Neural crest cell (in vitro differentiated cells): ENCODE measurements around the gene PACS2. TPM values are rescaled to one million over a fixed set of nuclear protein-coding genes. Genes with fewer than 3 reads are reported as not detected.
"Not testable (repeated sequence)": the region's sequence is repeated elsewhere in the genome, so short reads cannot be mapped to it uniquely, and the experiment has no call there.

Source experiments
- DNase-seq: peaks from one replicate; pipeline ENCODE4 v3.0.0; 2021; ENCODE audit warnings: low read depth, mixed read lengths, low spot score
- H3K27ac Mint-ChIP-seq: one replicate; pipeline ENCODE4 v1.8.0; 2021; ENCODE audit warnings: mild to moderate bottlenecking, mixed read lengths; ENCODE audit not compliant: unreplicated experiment
- H3K27me3 Mint-ChIP-seq: 2 replicates; pipeline ENCODE4 v1.8.0; 2021; ENCODE audit warnings: low read depth, mild to moderate bottlenecking, mixed read lengths
- H3K36me3 Mint-ChIP-seq: 2 replicates; pipeline ENCODE4 v1.8.0; 2021; ENCODE audit warnings: low read depth, mild to moderate bottlenecking, mixed read lengths
- H3K4me1 Mint-ChIP-seq: 2 replicates; pipeline ENCODE4 v1.8.0; 2021; ENCODE audit warnings: mixed read lengths
- H3K4me3 Mint-ChIP-seq: one replicate; pipeline ENCODE4 v1.8.0; 2021; ENCODE audit warnings: mild to moderate bottlenecking, mixed read lengths
- H3K9me3 Mint-ChIP-seq: 2 replicates; pipeline ENCODE4 v1.8.0; 2021; ENCODE audit warnings: mixed read lengths
- total RNA-seq: library from RNA; stranded (reverse); gene quantifications from 2 replicates; pipeline ENCODE4 v1.2.1, GENCODE V29; 2021
- TF ChIP-seq, protein P1 (sequence below): fragments of 200-600 bp; sonication (generic); conservative IDR thresholded peaks from 2 replicates; pipeline ENCODE4 v1.5.0; 2021; ENCODE audit warnings: antibody characterized with exemption, mild to moderate bottlenecking

The PACS2 gene
- total RNA-seq, 1 donor from 2014 or later = 104 TPM

GRCh38 chr14:105283899-105284298, 30.6 kb upstream of the PACS2 start:
- H3K27me3 Mint-ChIP-seq = no peaks in the 10 kb centered on the region
- H3K4me1 Mint-ChIP-seq = peaks cover 18% of the 10 kb centered on the region
- TF ChIP-seq, protein P1, sequence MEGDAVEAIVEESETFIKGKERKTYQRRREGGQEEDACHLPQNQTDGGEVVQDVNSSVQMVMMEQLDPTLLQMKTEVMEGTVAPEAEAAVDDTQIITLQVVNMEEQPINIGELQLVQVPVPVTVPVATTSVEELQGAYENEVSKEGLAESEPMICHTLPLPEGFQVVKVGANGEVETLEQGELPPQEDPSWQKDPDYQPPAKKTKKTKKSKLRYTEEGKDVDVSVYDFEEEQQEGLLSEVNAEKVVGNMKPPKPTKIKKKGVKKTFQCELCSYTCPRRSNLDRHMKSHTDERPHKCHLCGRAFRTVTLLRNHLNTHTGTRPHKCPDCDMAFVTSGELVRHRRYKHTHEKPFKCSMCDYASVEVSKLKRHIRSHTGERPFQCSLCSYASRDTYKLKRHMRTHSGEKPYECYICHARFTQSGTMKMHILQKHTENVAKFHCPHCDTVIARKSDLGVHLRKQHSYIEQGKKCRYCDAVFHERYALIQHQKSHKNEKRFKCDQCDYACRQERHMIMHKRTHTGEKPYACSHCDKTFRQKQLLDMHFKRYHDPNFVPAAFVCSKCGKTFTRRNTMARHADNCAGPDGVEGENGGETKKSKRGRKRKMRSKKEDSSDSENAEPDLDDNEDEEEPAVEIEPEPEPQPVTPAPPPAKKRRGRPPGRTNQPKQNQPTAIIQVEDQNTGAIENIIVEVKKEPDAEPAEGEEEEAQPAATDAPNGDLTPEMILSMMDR = no peak
- no peaks in the 10 kb centered on the region for H3K9me3 Mint-ChIP-seq
- H3K4me3 Mint-ChIP-seq = no peak overlapping the region
- H3K36me3 Mint-ChIP-seq = no peaks in the 10 kb centered on the region
- DNase-seq = no peak
- H3K27ac Mint-ChIP-seq = no peak overlapping the region

- H3K4me3 Mint-ChIP-seq = no peak overlapping the region
- TF ChIP-seq, protein P1 = no peak
- no peaks in the 10 kb centered on the region for H3K27me3 Mint-ChIP-seq
- no peak for DNase-seq
- H3K27ac Mint-ChIP-seq = no peak overlapping the region
- no peaks in the 10 kb centered on the region for H3K9me3 Mint-ChIP-seq
- no peaks in the 10 kb centered on the region for H3K36me3 Mint-ChIP-seq
- H3K4me1 Mint-ChIP-seq = peaks cover 18% of the 10 kb centered on the region
Measured at GRCh38 chr14:105285174-105285573, 29.4 kb upstream of the PACS2 start.

- no peaks in the 10 kb centered on the region for H3K9me3 Mint-ChIP-seq
- TF ChIP-seq, protein P1 = no peak
Measured at GRCh38 chr14:105286759-105287144, 27.8 kb upstream of the PACS2 start.

DNA sequence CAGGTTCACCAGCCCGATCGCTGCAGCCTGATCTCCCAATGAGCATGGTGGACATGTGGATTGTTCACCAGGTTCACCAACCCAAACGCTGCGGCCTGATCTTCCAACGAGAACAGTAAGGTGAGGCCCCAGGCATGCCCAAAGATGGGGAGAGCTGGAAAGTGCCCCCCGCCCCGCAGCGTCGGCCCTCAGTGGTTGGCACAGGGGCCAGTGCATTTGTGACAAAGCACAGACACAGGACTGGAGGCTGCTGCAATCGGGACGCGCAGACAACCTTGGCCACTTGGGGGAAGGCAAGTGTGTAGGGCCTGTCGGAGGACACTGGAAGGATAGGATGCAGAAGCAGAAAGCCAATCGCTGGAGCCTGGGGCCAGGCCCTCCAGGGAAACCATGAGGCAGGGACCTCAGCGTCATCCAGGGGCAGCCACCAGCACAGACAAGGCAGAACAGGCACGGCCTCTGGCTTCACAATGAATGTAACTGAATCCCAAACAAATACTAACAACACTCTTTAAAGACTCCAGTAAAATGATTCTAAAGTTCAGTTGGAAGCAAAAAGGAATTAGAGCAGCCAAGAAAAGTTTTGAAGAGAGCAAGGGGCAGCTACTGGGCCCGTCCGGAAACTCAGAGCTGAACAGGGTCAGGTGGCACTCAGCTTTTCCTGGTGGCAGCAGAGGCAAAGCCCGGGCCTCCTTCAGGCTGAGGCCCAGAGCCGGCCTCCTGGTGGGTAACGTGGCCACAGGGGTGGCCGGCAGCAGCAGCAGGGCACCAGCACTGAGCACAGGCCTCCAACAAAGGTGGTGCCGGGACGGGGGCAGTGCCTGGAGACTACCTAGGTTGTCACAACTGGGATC, 27.1 kb upstream of the PACS2 start:
- TF ChIP-seq, protein P1 = no peak
- Mint-ChIP-seq H3K27ac (no peak overlapping the region), H3K9me3 (no peaks in the 10 kb centered on the region), H3K36me3 (no peaks in the 10 kb centered on the region), H3K4me3 (no peak overlapping the region), H3K27me3 (no peaks in the 10 kb centered on the region), H3K4me1 (peaks cover 8% of the 10 kb centered on the region)
- DNase-seq = no peak

More at GRCh38 chr14:105286759-105287144, 27.8 kb upstream of the PACS2 start:
- peaks cover 15% of the 10 kb centered on the region for H3K4me1 Mint-ChIP-seq
- H3K27ac Mint-ChIP-seq = no peak overlapping the region
- H3K27me3 Mint-ChIP-seq = no peaks in the 10 kb centered on the region
- DNase-seq = no peak
- H3K36me3 Mint-ChIP-seq = no peaks in the 10 kb centered on the region
- no peak overlapping the region for H3K4me3 Mint-ChIP-seq

GRCh38 chr14:105288936-105289335, 25.6 kb upstream of the PACS2 start:
- not testable (repeated sequence) for H3K27me3 Mint-ChIP-seq, H3K4me1 Mint-ChIP-seq, H3K9me3 Mint-ChIP-seq, H3K4me3 Mint-ChIP-seq, H3K36me3 Mint-ChIP-seq, H3K27ac Mint-ChIP-seq, DNase-seq

- H3K4me3 Mint-ChIP-seq = no peak overlapping the region
- H3K4me1 Mint-ChIP-seq = peaks cover 12% of the 10 kb centered on the region
- H3K27ac Mint-ChIP-seq = no peak overlapping the region
- no peaks in the 10 kb centered on the region for H3K36me3 Mint-ChIP-seq
- no peak for DNase-seq
- no peaks in the 10 kb centered on the region for H3K9me3 Mint-ChIP-seq
- TF ChIP-seq, protein P1 = no peak
- no peaks in the 10 kb centered on the region for H3K27me3 Mint-ChIP-seq
Measured at GRCh38 chr14:105290621-105291346, 23.8 kb upstream of the PACS2 start.
